H1 (cell line): Measurements from ENCODE around the gene CMTR1. TPM values are rescaled to one million over a fixed set of nuclear protein-coding genes. Genes with fewer than 3 reads are reported as not detected.

ENCODE experiments used
- JUN ChIP-seq: IDR thresholded peaks from 2 replicates; pipeline ENCODE4 v1.6.1; 2011; ENCODE audit warnings: low read depth, mild to moderate bottlenecking, improper control_type of control experiment, low read length
- JUND ChIP-seq: IDR thresholded peaks from 2 replicates; pipeline ENCODE4 v1.6.1; 2011; ENCODE audit warnings: mild to moderate bottlenecking, improper control_type of control experiment, low read length
- KDM1A ChIP-seq: fragments of 200-600, 300-600 bp; sonication (generic); IDR thresholded peaks from 2 replicates; pipeline ENCODE4 v1.7.1; 2016; ENCODE audit warnings: mild to moderate bottlenecking, low read length, borderline replicate concordance
- NRF1 ChIP-seq: IDR thresholded peaks from 2 replicates; pipeline ENCODE4 v1.6.1; 2011; ENCODE audit warnings: mild to moderate bottlenecking, low read depth, low read length, improper control_type of control experiment
- SAP30 ChIP-seq: fragments of 300-600 bp; sonication (generic); IDR thresholded peaks from 2 replicates; pipeline ENCODE4 v1.7.1; 2012; ENCODE audit warnings: low read length, moderate library complexity, mild to moderate bottlenecking, inconsistent platforms; ENCODE audit not compliant: insufficient read depth, insufficient replicate concordance
- SP1 ChIP-seq: IDR thresholded peaks from 2 replicates; pipeline ENCODE4 v1.6.1; 2011; ENCODE audit warnings: low read depth, low read length
- TCF12 ChIP-seq: IDR thresholded peaks from 2 replicates; pipeline ENCODE4 v1.6.1; 2011; ENCODE audit warnings: low read depth, mild to moderate bottlenecking, low read length
- polyA plus RNA-seq, 7 experiments: library from polyadenylated mRNA; depleted of rRNA in 3 of 7; stranded (reverse) in 5 of 7; unstranded in 2 of 7; fragments of >200 nt in 5 of 7; fragments of 200-250 nt in 2 of 7; gene quantifications; 1 replicate in 5 of 7; 2 replicates in 1 of 7; 4 replicates in 1 of 7; pipeline versions ENCODE4 v1.2.1 to v1.2.3, GENCODE V29; 2011 to 2013; ENCODE audit warnings: missing spikeins in 2 of 7, mixed read lengths in 2 of 7
- total RNA-seq: library from RNA; stranded (reverse); fragmentation: NEBNext Ultra II Directional; extraction: Animal tissue kit (Norgen Biotek cat#: 25700); gene quantifications from 2 replicates; pipeline ENCODE4 v1.2.1, GENCODE V29; 2021
- TF ChIP-seq, protein P1 (sequence below), 3 experiments: IDR thresholded peaks; 1 replicate in 2 of 3; 2 replicates in 1 of 3; pipeline versions ENCODE4 v1.5.1 to v1.6.1; 2011; ENCODE audit warnings: low read length in 3 of 3, mild to moderate bottlenecking in 3 of 3, inconsistent platforms in 2 of 3, low read depth in 1 of 3, moderate library complexity in 1 of 3; ENCODE audit not compliant: insufficient read depth in 1 of 3; ENCODE audit errors: control extremely low read depth in 1 of 3

CMTR1 gene
- total and polyA plus RNA-seq, 2 of the 8 experiments (the other 6 are each of a cell fraction or from before 2014, with no cell fraction given), result 15.2 to 33.1 TPM

DNA sequence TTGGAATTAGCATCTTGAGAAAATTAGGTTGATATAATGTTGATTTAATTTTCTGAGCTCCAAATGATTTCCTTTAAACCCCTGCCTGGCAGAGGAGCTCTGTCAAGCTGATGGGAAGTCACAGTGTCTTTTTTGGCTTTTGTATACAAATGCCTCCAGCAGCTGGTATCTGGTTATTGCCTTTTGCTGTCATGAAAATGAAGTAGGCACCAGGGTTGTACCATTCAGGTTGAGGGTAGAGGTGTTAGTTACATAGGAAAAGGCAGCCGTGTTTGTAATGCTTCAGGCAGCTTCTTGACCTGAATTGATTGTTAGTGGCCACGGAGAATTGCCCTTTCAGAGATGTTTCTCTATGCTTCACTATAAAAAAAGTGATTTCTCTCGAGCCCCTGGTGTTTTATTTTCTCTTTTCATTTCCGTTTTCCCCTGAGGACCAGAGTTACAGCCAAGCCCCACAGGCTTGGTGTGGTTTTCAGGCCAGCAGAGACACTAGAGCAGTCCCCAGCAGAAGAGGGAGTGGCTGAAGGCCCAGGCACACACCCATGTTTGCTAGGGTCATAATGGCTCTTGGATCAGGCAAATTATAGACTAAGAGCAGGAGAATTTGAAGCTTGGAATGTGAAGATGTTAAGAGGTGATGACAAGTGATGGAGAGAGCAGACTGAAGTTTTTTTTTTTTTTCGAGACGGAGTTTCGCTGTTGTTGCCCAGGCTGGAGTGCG, 21.6 kb downstream of the CMTR1 start (continued):
- TF ChIP-seq, protein P1, sequence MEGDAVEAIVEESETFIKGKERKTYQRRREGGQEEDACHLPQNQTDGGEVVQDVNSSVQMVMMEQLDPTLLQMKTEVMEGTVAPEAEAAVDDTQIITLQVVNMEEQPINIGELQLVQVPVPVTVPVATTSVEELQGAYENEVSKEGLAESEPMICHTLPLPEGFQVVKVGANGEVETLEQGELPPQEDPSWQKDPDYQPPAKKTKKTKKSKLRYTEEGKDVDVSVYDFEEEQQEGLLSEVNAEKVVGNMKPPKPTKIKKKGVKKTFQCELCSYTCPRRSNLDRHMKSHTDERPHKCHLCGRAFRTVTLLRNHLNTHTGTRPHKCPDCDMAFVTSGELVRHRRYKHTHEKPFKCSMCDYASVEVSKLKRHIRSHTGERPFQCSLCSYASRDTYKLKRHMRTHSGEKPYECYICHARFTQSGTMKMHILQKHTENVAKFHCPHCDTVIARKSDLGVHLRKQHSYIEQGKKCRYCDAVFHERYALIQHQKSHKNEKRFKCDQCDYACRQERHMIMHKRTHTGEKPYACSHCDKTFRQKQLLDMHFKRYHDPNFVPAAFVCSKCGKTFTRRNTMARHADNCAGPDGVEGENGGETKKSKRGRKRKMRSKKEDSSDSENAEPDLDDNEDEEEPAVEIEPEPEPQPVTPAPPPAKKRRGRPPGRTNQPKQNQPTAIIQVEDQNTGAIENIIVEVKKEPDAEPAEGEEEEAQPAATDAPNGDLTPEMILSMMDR (IDR thresholded peaks at IDR 0.05; ENCODE audit: control extremely low read depth in 1 of 3, insufficient read depth in 1 of 3, low read depth in 1 of 3, low read length in 3 of 3), result no peak
- no peak for TF ChIP-seq JUND
- no peak for TF ChIP-seq NRF1
- TF ChIP-seq JUN, result no peak
- TF ChIP-seq SAP30, result no peak
- no peak for TF ChIP-seq TCF12
- no peak for TF ChIP-seq KDM1A
- TF ChIP-seq SP1, result no peak
